Esophagus squamous epithelium (tissue), 5 donors: ENCODE measurements around the gene CCT4. TPM values are rescaled to one million over a fixed set of nuclear protein-coding genes. Genes with fewer than 3 reads are reported as not detected.
"Not testable (repeated sequence)": the region's sequence is repeated elsewhere in the genome, so short reads cannot be mapped to it uniquely, and the experiment has no call there.

Source experiments
- DNase-seq: peaks from one replicate; lab custom pipeline; 2025; lab: John Stamatoyannopoulos, UW
- H3K27ac ChIP-seq, 4 donors: fragments of 200-600 bp; sonication (generic); one replicate each; pipeline ENCODE4 v1.5.1; 2016 to 2019; ENCODE audit warnings: mild to moderate bottlenecking in 1 of 4
- H3K27me3 ChIP-seq, 4 donors: fragments of 200-600 bp; sonication (generic); 1 replicate in 3 of 4; 2 replicates in 1 of 4; pipeline versions ENCODE4 v1.5.1 to v1.6.0; 2017 to 2021; ENCODE audit warnings: antibody characterized with exemption in 1 of 4
- H3K36me3 ChIP-seq, 3 donors: fragments of 200-600 bp; sonication (generic); one replicate each; pipeline ENCODE4 v1.5.1; 2016 to 2019
- H3K4me1 ChIP-seq, 3 donors: fragments of 200-600 bp; sonication (generic); one replicate each; pipeline ENCODE4 v1.5.1; 2017 to 2019
- H3K4me3 ChIP-seq, 4 donors: fragments of 200-600 bp; sonication (generic); 1 replicate in 3 of 4; 2 replicates in 1 of 4; pipeline ENCODE4 v1.5.1; 2016 to 2019; ENCODE audit warnings: mild to moderate bottlenecking in 2 of 4, moderate library complexity in 1 of 4
- H3K9me3 ChIP-seq, 3 donors: fragments of 200-600 bp; sonication (generic); one replicate each; pipeline ENCODE4 v1.5.1; 2016 to 2019
- POLR2A ChIP-seq, 4 donors: fragments of 450-650 bp; IDR thresholded peaks; one replicate each; pipeline ENCODE4 v1.6.1; 2017; ENCODE audit warnings: antibody characterized with exemption in 4 of 4, mild to moderate bottlenecking in 4 of 4, moderate library complexity in 3 of 4
- WGBS, 2 donors: methylation state at CpG; one replicate each; pipeline ENCODE4 v1.1.5; 2018; 5-methylcytosine and 5-hydroxymethylcytosine counted together
- intact Hi-C: fragments of 100-400 bp; cut with DNase I; formaldehyde crosslinking; loops from one replicate; pipeline ENCODE4 v1.15.0; 2022
- total RNA-seq, 4 donors: library from RNA; depleted of rRNA; stranded (reverse); fragments of >200 nt; gene quantifications; one replicate each; pipeline ENCODE4 v1.1.0, GENCODE V29; 2016
- TF ChIP-seq, protein P1 (sequence below), 6 experiments: fragments of 450-650 bp in 4 of 6; fragments of 200-600 bp in 2 of 6; sonication (generic) in 2 of 6; IDR thresholded peaks; one replicate each; pipeline ENCODE4 v1.5.1; 2016 to 2019; ENCODE audit warnings: antibody characterized with exemption in 6 of 6, mild to moderate bottlenecking in 4 of 6, moderate library complexity in 4 of 6
- donor health status: DM: yes; HTN: yes; CAD: no.

CCT4 gene
- total RNA-seq, 4 donors from 2014 or later: 59.3 to 126 (median 95.5) TPM

DNA sequence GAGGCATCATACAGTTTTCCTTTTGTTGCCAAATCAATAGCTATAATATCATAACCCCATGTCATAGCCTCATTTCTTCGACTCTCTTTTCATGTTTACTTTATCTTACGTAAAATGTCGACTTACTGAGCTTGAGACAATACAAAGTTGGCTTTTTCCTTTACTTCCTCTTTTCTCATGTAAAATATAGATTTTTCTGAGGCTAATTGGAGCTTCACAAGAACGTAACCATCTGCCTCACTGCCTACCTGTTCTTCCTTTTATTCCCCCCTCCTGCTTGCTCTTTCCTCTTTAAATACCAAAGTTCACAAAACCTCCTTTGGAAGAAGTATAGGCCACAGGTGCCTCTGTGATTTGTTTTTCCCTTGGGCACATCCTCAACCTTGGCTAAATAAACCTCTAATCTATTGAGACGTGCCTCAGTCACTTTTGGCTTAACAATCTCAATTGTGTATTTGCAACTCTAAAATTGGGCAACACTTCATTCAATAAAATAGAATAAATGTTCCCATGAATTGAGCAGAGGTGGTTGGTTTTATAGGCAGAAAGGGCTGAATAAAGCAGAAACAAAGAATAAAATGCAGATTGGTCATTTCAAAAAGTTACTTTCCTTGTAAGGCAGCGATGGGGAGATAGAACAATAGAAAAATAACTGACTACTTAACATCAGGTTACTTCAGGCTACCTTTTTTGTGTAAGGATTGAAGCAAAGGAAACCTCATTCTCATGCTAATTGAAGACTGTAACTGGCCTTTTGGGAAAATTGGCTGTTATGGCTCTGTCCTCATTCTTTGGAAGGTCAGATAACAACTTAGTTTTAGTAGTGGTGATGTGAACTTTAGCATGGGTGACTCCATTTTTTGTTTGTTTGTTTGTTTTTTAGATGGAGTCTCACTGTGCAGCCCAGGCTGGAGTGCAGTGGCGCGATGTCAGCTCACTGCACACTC lies 38.3 kb upstream of the CCT4 start:
- 78 to 79% methylated on average over 8 of the region's 8 CpGs for WGBS, 2 donors
- intact Hi-C loops: no loop called here
- Histone ChIP-seq H3K4me1 (no peaks in the 10 kb centered on the region), H3K36me3 (peaks cover 0 to 12% (median 0%) of the 10 kb centered on the region in 3 donors), H3K27ac (no peak overlapping the region), H3K9me3 (no peaks in the 10 kb centered on the region), H3K27me3 (no peaks in the 10 kb centered on the region), H3K4me3 (no peak overlapping the region)
- TF ChIP-seq, protein P1, sequence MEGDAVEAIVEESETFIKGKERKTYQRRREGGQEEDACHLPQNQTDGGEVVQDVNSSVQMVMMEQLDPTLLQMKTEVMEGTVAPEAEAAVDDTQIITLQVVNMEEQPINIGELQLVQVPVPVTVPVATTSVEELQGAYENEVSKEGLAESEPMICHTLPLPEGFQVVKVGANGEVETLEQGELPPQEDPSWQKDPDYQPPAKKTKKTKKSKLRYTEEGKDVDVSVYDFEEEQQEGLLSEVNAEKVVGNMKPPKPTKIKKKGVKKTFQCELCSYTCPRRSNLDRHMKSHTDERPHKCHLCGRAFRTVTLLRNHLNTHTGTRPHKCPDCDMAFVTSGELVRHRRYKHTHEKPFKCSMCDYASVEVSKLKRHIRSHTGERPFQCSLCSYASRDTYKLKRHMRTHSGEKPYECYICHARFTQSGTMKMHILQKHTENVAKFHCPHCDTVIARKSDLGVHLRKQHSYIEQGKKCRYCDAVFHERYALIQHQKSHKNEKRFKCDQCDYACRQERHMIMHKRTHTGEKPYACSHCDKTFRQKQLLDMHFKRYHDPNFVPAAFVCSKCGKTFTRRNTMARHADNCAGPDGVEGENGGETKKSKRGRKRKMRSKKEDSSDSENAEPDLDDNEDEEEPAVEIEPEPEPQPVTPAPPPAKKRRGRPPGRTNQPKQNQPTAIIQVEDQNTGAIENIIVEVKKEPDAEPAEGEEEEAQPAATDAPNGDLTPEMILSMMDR (IDR thresholded peaks at IDR 0.05): no peak
- TF ChIP-seq POLR2A (IDR thresholded peaks at IDR 0.05): no peak
- no peak for DNase-seq

DNA sequence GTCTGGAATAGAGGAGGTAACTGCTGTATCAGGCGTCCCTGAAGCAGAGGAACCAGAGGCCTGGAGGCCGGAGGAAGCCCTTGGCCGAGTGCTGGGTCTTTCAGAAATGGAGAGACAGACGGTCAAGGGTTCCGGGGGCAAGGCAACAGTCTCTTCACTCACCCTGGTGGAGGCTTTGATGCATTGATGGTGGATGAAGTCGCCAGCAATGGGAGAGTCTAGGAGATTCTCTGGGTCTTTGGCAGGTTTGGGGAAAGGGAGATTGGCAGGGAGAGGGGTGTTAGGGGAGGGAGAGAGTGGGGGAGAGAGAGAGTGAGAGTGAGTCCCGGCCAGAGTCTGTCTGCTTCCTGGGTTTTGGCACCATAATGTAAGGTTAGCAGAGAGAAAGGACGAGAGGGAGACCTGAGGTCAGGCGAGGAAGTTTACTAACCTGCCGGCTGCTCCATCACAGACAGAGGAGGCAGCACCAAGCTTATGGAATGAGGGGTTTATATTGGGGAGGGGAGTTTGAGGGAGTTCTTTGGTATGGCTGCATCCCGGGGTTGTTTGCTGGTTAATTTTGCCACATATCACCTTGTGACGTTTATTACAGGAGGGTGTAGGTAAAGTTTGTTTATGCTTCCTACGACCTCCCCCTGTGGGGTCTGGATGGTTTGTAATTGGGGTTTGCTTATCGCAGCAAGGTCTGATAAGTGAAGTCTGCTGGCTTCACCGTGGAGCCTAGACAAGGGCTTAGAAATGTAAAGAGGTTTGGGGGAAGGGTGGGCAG lies 36.6 kb upstream of the CCT4 start:
- intact Hi-C loops: no loop called here
- H3K4me3 ChIP-seq: no peak overlapping the region
- TF ChIP-seq POLR2A (IDR thresholded peaks at IDR 0.05): no peak
- TF ChIP-seq, protein P1 (IDR thresholded peaks at IDR 0.05): no peak
- H3K4me1 ChIP-seq: peaks cover 0 to 15% (median 0%) of the 10 kb centered on the region in 3 donors
- H3K27me3 ChIP-seq: no peaks in the 10 kb centered on the region
- H3K9me3 ChIP-seq: no peaks in the 10 kb centered on the region
- H3K36me3 ChIP-seq: peaks cover 0 to 12% (median 0%) of the 10 kb centered on the region in 3 donors
- H3K27ac ChIP-seq: no peak overlapping the region
- WGBS, 2 donors: 81 to 82% methylated on average over 14 to 15 of the region's 15 CpGs
- no peak for DNase-seq

DNA sequence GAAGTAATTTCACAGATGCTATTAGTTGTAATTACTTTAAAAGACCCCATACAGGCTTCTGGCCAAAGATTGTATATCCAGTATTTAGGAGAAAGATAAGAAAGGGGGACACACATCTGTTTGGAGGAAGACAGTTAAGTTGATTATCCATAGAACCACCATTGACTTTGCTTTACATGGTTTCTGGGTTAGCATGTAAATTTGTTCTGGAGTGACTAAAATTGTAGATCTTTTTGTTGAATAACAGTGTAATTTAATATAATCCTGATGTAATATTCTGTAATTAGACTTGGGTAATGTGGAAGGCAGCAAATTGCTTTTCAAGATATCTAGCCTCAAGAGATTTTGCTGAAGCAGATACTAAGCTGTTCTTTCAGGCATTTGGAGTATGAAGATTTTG lies 34.3 kb upstream of the CCT4 start:
- no peaks in the 10 kb centered on the region for H3K27me3 ChIP-seq
- H3K4me1 ChIP-seq: peaks cover 0 to 22% (median 0%) of the 10 kb centered on the region in 3 donors
- no peak for DNase-seq
- peaks cover 0 to 24% (median 0%) of the 10 kb centered on the region in 3 donors for H3K36me3 ChIP-seq
- no peaks in the 10 kb centered on the region for H3K9me3 ChIP-seq
- no peak overlapping the region for H3K27ac ChIP-seq
- no peak overlapping the region for H3K4me3 ChIP-seq
- intact Hi-C loops: no loop called here
- TF ChIP-seq POLR2A (IDR thresholded peaks at IDR 0.05): no peak

DNA sequence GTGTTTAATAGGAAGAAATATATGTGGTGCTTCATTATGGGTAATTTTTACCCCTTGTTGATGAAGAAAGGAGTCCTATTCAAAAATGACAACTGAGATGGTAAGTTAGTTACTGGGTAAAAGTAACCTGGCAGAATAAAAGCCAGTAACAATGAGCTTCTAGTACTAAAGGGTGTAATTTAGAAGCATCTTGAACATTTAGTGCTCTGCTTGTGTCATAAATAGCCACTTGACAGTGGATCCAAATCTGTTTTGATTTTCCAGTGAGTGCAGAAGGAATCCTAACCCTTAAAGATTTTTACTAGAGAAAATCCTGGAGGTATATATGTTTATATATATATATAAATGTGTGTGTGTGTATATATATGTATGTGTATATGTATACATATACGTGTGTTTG lies 32.1 kb upstream of the CCT4 start:
- intact Hi-C loops: no loop called here
- DNase-seq: no peak
- TF ChIP-seq POLR2A (IDR thresholded peaks at IDR 0.05): no peak
- TF ChIP-seq, protein P1 (IDR thresholded peaks at IDR 0.05): no peak
- 77 to 82% methylated on average over 1 of the region's 1 CpG for WGBS, 2 donors
- no peak overlapping the region for H3K4me3 ChIP-seq
- H3K4me1 ChIP-seq: peaks cover 0 to 22% (median 0%) of the 10 kb centered on the region in 3 donors
- no peaks in the 10 kb centered on the region for H3K27me3 ChIP-seq
- no peak overlapping the region for H3K27ac ChIP-seq
- peaks cover 0 to 35% (median 0%) of the 10 kb centered on the region in 3 donors for H3K36me3 ChIP-seq
- H3K9me3 ChIP-seq: no peaks in the 10 kb centered on the region

DNA sequence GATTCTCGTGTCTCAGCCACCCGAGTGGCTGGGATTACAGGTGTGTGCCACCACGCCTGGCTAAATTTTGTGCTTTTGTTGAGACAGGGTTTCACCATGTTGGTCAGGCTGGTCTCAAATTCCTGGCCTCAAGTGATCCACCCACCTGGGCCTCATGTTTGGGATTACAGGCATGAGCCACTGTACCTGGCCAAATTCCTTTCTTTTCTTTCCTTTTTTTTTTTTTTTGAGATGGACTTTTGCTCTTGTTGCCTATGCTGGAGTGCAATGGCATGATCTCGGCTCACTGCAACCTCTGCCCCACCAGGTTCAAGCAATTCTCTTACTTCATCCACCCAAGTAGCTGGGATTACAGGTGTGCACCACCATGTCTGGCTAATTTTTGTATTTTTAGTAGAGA lies 26.3 kb upstream of the CCT4 start:
- H3K4me3 ChIP-seq, DNase-seq, H3K27me3 ChIP-seq, H3K9me3 ChIP-seq, H3K27ac ChIP-seq: not testable (repeated sequence)
- intact Hi-C loops: loop anchor here (5.0 kb wide), 1 partner anchor 498 kb away; no protein-coding TSS in a partner anchor
- WGBS, 2 donors: 76 to 93% methylated on average over 3 to 4 of the region's 4 CpGs
- peaks cover 0 to 12% (median 0%) of the 10 kb centered on the region in 3 donors for H3K4me1 ChIP-seq
- peaks cover 0 to 20% (median 0%) of the 10 kb centered on the region in 3 donors for H3K36me3 ChIP-seq
